NCI-H748 (cell line): ENCODE data around the gene STEAP3.

Source experiments
- DNase-seq: peaks from one replicate; lab custom pipeline; 2025; ENCODE audit not compliant: unreplicated experiment; lab: John Stamatoyannopoulos, UW

Gene STEAP3

GRCh38 chr2:119223521-119224390 lies at the start of gene STEAP3:
TSS of gene STEAP3 (plus strand) at chr2:119223834. CDS start at chr2:119231013, 7,179 bp downstream.
- peak; percentile 81 for DNase-seq

GRCh38 chr2:119174216-119174992 lies 49.2 kb upstream of the STEAP3 start:
- peak; percentile 53 for DNase-seq

- no peak for DNase-seq
Observed at GRCh38 chr2:119174993-119175347, 48.7 kb upstream of the STEAP3 start.

- DNase-seq, result no peak
Observed at GRCh38 chr2:119175517-119175916, 48.1 kb upstream of the STEAP3 start.

GRCh38 chr2:119177171-119177837 lies 46.3 kb upstream of the STEAP3 start:
- DNase-seq, result no peak

GRCh38 chr2:119177838-119178190 lies 45.8 kb upstream of the STEAP3 start:
- no peak for DNase-seq

- DNase-seq, result no peak
Observed at GRCh38 chr2:119178776-119179175, 44.9 kb upstream of the STEAP3 start.

- DNase-seq, result no peak
Observed at GRCh38 chr2:119179202-119179601, 44.4 kb upstream of the STEAP3 start.

GRCh38 chr2:119179991-119180390 lies 43.6 kb upstream of the STEAP3 start:
- DNase-seq, result no peak

GRCh38 chr2:119180892-119181291 lies 42.7 kb upstream of the STEAP3 start:
- DNase-seq, result no peak

GRCh38 chr2:119181391-119181790 lies 42.2 kb upstream of the STEAP3 start:
- no peak for DNase-seq

GRCh38 chr2:119181791-119182445 lies 41.7 kb upstream of the STEAP3 start:
- no peak for DNase-seq

- no peak for DNase-seq
Observed at GRCh38 chr2:119184512-119184911, 39.1 kb upstream of the STEAP3 start.

GRCh38 chr2:119190321-119191111 lies 33.1 kb upstream of the STEAP3 start:
- no peak for DNase-seq

GRCh38 chr2:119192893-119193292 lies 30.7 kb upstream of the STEAP3 start:
- no peak for DNase-seq

GRCh38 chr2:119195001-119195400 lies 28.6 kb upstream of the STEAP3 start:
- no peak for DNase-seq

GRCh38 chr2:119195887-119196286 lies 27.7 kb upstream of the STEAP3 start:
- no peak for DNase-seq

- no peak for DNase-seq
Observed at GRCh38 chr2:119196301-119197125, 27.1 kb upstream of the STEAP3 start.

- DNase-seq, result no peak
Observed at GRCh38 chr2:119197126-119197405, 26.6 kb upstream of the STEAP3 start.
